T-helper 17 cell (primary cell): ENCODE results near the gene GPX8. TPM values are rescaled to one million over a fixed set of nuclear protein-coding genes. Genes with fewer than 3 reads are reported as not detected.

ENCODE experiments used
- ATAC-seq: fragments of 150-1000 bp; cut with Tn5 transposase; 2 replicates; pipeline ENCODE4 v1.10.0; 2021; ENCODE audit warnings: mild to moderate bottlenecking, moderate library complexity
- DNase-seq, 3 donors: peaks; one replicate each; pipeline versions ENCODE4 v3.0.0 to v3.0.0-alpha.2; 2020 to 2021
- H3K9me3 ChIP-seq: one replicate; pipeline ENCODE4 v1.7.0; 2013; ENCODE audit warnings: low read length, mild to moderate bottlenecking; ENCODE audit not compliant: control insufficient read depth, poor library complexity, severe bottlenecking
- H3K27ac Mint-ChIP-seq: one replicate; pipeline ENCODE4 v1.8.0; 2022; ENCODE audit warnings: mild to moderate bottlenecking, moderate library complexity, mixed read lengths
- H3K27me3 Mint-ChIP-seq: one replicate; pipeline ENCODE4 v1.8.0; 2022; ENCODE audit warnings: mixed read lengths
- H3K36me3 Mint-ChIP-seq: one replicate; pipeline ENCODE4 v1.8.0; 2022; ENCODE audit warnings: low read depth, mixed read lengths
- H3K4me1 Mint-ChIP-seq: one replicate; pipeline ENCODE4 v1.8.0; 2022; ENCODE audit warnings: mild to moderate bottlenecking, mixed read lengths
- H3K4me3 Mint-ChIP-seq: one replicate; pipeline ENCODE4 v1.8.0; 2022; ENCODE audit warnings: mild to moderate bottlenecking, moderate library complexity, mixed read lengths
- total RNA-seq, 4 donors: library from RNA in 2 of 4; stranded (reverse) in 2 of 4; gene quantifications; one replicate each; pipeline ENCODE4 v1.2.3 and lab custom pipeline; 2022 to 2026

Gene GPX8
- total RNA-seq, 2 donors from 2014 or later, result not detected

DNA sequence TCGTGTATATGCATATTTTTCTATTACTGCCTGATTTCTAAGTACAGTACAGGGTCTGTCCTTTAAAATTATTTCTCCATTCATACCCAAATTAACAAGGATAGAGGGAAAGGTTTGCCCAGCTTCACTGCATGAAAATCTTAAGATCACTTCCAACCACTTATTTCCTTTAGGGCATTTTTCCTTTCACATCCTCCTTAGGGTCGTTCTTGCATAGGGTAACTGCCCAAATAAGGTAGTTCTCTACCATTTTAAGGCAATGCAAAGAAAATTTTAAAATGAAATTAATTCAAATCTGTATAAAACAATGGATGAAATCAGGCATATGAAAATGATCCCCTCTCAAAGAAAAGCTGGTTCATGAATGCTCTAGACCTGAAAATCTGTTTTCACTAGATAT lies 17.1 kb downstream of the GPX8 start:
- H3K27ac Mint-ChIP-seq, result no peak overlapping the region
- peaks cover 4% of the 10 kb centered on the region for H3K36me3 Mint-ChIP-seq
- H3K27me3 Mint-ChIP-seq, result peaks cover 81% of the 10 kb centered on the region
- DNase-seq (no peak), ATAC-seq (no peak)
- no peaks in the 10 kb centered on the region for H3K9me3 ChIP-seq
- peak overlapping the region; percentile 78 for H3K4me3 Mint-ChIP-seq
- H3K4me1 Mint-ChIP-seq, result peaks cover 28% of the 10 kb centered on the region

DNA sequence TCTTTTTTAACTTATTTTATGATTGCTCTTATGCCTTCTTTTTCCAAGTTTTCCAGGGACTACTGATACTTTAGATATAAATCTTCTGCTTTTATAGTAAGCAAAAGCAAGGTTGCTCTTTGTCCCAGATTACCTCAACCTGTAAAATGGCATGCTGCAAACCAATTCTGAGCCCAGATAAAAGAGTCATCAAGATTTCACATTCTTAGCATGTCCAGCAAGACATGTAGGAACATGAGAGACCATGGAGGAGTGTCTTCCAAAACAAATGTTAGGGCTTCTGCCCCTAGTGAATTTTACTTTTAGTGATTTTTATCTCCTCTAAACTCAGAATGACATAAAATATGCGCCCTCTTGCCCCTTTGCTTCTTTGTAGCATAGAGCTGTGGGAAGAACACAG lies 20.0 kb downstream of the GPX8 start:
- DNase-seq, result no peak
- peaks cover 17% of the 10 kb centered on the region for H3K4me1 Mint-ChIP-seq
- no peak for ATAC-seq
- no peak overlapping the region for H3K27ac Mint-ChIP-seq
- no peaks in the 10 kb centered on the region for H3K9me3 ChIP-seq
- peaks cover 4% of the 10 kb centered on the region for H3K36me3 Mint-ChIP-seq
- peaks cover 83% of the 10 kb centered on the region for H3K27me3 Mint-ChIP-seq
- H3K4me3 Mint-ChIP-seq, result no peak overlapping the region

DNA sequence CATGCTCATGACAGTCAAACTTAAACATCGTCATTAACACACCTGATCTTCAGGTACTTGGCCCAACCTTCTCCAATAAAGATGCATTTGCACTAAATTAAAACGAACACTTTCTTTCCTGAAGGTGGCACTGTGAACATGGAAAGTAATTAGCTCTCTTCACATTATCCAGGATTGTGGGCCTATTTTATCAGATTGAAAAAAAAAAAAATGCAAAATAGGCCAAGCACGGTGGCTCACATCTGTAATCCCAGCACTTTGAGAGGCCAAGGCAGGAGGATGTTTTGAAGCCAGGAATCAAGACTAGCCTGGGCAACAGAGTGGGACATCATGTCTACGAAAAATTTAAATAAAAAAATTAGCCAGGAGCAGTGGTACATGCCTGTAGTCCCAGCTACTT lies 27.4 kb downstream of the GPX8 start:
- no peak for ATAC-seq
- no peak overlapping the region for H3K27ac Mint-ChIP-seq
- peaks cover 2% of the 10 kb centered on the region for H3K4me1 Mint-ChIP-seq
- no peak for DNase-seq
- H3K27me3 Mint-ChIP-seq, result peaks cover 68% of the 10 kb centered on the region
- H3K36me3 Mint-ChIP-seq, result no peaks in the 10 kb centered on the region
- H3K9me3 ChIP-seq, result no peaks in the 10 kb centered on the region
- H3K4me3 Mint-ChIP-seq, result no peak overlapping the region

DNA sequence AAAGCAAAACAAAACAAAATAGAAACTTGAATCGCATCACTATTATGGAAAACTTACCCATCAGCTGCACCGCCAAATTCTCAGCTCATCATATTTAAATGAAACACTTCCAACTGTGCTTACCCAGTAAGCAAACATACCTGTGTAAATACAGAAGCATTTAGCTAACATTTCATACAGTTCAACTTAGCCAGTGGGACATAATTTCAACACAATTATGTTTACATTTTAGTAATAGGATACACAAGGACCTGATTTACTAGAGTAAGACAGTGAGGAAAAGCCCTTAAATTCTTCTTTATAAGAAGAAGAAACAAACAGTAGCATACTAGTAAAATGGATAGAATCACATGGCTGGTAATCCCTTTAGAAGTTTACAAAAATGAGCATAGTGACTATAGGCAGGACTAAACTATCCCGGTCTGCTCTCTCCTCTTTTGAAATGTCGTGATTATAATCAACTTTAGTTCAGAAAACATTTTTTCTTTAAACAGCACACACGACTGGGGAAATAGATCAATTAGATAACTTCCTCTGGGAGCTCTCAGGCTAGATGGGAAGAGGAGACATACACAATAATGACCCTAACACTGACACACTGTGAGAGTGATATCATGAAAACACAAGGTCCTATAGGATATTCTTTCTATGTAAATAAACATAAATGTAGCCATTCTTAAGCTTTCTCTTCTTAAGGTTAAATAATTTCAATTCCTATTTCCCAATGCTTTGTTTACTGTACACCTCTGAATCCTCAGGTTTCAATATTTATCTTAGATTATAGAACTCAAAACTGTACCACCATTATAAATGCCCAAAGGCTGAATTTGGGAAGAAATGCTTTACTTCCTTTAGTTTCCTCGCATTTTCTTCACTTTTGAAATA lies 28.9 kb downstream of the GPX8 start:
- DNase-seq, result no peak
- no peak for ATAC-seq
- H3K4me3 Mint-ChIP-seq, result no peak overlapping the region
- peaks cover 2% of the 10 kb centered on the region for H3K4me1 Mint-ChIP-seq
- H3K27me3 Mint-ChIP-seq, result peaks cover 72% of the 10 kb centered on the region
- H3K36me3 Mint-ChIP-seq, result no peaks in the 10 kb centered on the region
- H3K27ac Mint-ChIP-seq, result no peak overlapping the region
- no peaks in the 10 kb centered on the region for H3K9me3 ChIP-seq

DNA sequence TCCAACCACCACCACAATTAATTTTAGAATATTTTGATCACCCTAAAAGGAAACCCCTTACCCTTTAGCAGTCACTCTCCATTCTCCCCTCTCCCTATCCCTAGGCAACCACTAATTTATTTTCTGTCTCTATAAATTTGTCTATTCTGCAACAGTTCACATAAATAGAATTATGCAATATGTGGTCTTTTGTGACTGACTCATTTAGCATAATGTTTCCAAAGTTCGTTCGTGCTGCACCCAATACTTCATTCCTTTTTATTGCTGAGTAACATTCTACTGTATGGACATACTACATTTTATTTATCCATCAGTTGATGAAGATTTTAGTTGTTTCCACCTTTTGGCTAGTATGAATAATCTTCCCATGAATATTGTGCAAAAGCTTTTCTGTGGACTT lies 31.2 kb downstream of the GPX8 start:
- no peak for ATAC-seq
- H3K27me3 Mint-ChIP-seq, result peaks cover 67% of the 10 kb centered on the region
- no peak overlapping the region for H3K27ac Mint-ChIP-seq

GRCh38 chr5:55205001-55205400 lies 45.0 kb downstream of the GPX8 start:
- Mint-ChIP-seq H3K36me3 (no peaks in the 10 kb centered on the region), H3K4me1 (peaks cover 3% of the 10 kb centered on the region), H3K27ac (no peak overlapping the region), H3K4me3 (no peak overlapping the region), H3K27me3 (peaks cover 25% of the 10 kb centered on the region)
- H3K9me3 ChIP-seq, result no peaks in the 10 kb centered on the region
- ATAC-seq, result no peak
- DNase-seq, result no peak

More for the DNA sequence above, 31.2 kb downstream of the GPX8 start:
- no peaks in the 10 kb centered on the region for H3K9me3 ChIP-seq
- Mint-ChIP-seq H3K4me3 (no peak overlapping the region), H3K36me3 (no peaks in the 10 kb centered on the region), H3K4me1 (peaks cover 2% of the 10 kb centered on the region)
- no peak for DNase-seq

- peaks cover 15% of the 10 kb centered on the region for H3K27me3 Mint-ChIP-seq
- no peak for DNase-seq
Observed at GRCh38 chr5:55211184-55211874, 51.4 kb downstream of the GPX8 start.

More at GRCh38 chr5:55211184-55211874, 51.4 kb downstream of the GPX8 start:
- ATAC-seq, result no peak
- Mint-ChIP-seq H3K36me3 (no peaks in the 10 kb centered on the region), H3K4me3 (no peak overlapping the region), H3K4me1 (peaks cover 3% of the 10 kb centered on the region), H3K27ac (no peak overlapping the region)
- H3K9me3 ChIP-seq, result no peaks in the 10 kb centered on the region

Other genes with a start within 250 kb of the GPX8 start
- gene ESM1, start 174.6 kb upstream of the GPX8 start, total RNA-seq, result not detected
- 1 to 10 TPM; 3.9 to 9.2 TPM for gene GZMK, start 135.9 kb upstream of the GPX8 start, total RNA-seq
- 10 to 100 TPM in 1 of 2 donors, 1 to 10 TPM in 1; 7.9 to 11.3 TPM for gene GZMA, start 57.5 kb upstream of the GPX8 start, total RNA-seq
- gene CDC20B, start 13.0 kb downstream of the GPX8 start, total RNA-seq, result not detected
- not detected for gene MCIDAS, start 67.1 kb downstream of the GPX8 start, total RNA-seq
- not detected for gene CCNO, start 73.4 kb downstream of the GPX8 start, total RNA-seq
- 10 to 100 TPM; 12.7 to 19.0 TPM for gene DHX29, start 147.5 kb downstream of the GPX8 start, total RNA-seq
- gene MTREX, start 147.8 kb downstream of the GPX8 start, total RNA-seq, result 10 to 100 TPM; 61.0 to 73.7 TPM